SK-N-SH (cell line): ENCODE data around the gene DACH1. TPM values are rescaled to one million over a fixed set of nuclear protein-coding genes. Genes with fewer than 3 reads are reported as not detected.

Experiments used
- CTCF ChIA-PET: fragments of 300-600, 350-600 bp; formaldehyde crosslinking; extraction: SDS; loops from one replicate; lab custom pipeline; 2021; lab: Yijun Ruan, JAX
- POLR2A ChIA-PET: fragments of 350-600 bp; sonication (Branson Sonifier 250); formaldehyde crosslinking; extraction: SDS; loops from one replicate; lab custom pipeline; 2020; ENCODE audit warnings: antibody characterized with exemption, inconsistent platforms; lab: Yijun Ruan, JAX
- DNase-seq: peaks from one replicate; pipeline ENCODE4 v3.0.0; 2012
- H2AFZ ChIP-seq: fragments of 200-600 bp; sonication (generic); 2 replicates; pipeline ENCODE4 v1.8.1; 2016; ENCODE audit warnings: antibody characterized with exemption, mild to moderate bottlenecking, low read depth
- H3F3A ChIP-seq: fragments of 200-600 bp; sonication (generic); replicated peaks from 2 replicates; pipeline ENCODE3; 2016; ENCODE audit warnings: antibody characterized with exemption, mild to moderate bottlenecking; ENCODE audit not compliant: insufficient read depth
- H3K27ac ChIP-seq, 2 experiments: fragments of 200-500 bp in 1 of 2; fragments of 200-600 bp in 1 of 2; sonication (Bioruptor generic) in 1 of 2; sonication (generic), shearing (Covaris generic) in 1 of 2; 2 replicates each; pipeline versions ENCODE4 v1.5.1 to v1.6.1; 2014 to 2016; ENCODE audit warnings: low read depth in 2 of 2, inconsistent platforms in 1 of 2, low read length in 1 of 2, mild to moderate bottlenecking in 1 of 2, mixed read lengths in 1 of 2
- H3K27me3 ChIP-seq: fragments of 200-600 bp; sonication (generic), shearing (Covaris generic); 2 replicates; pipeline ENCODE4 v1.6.1; 2016; ENCODE audit warnings: mixed run types; ENCODE audit not compliant: insufficient read depth
- H3K36me3 ChIP-seq, 2 experiments: fragments of 200-500 bp in 1 of 2; fragments of 200-600 bp in 1 of 2; sonication (Bioruptor generic) in 1 of 2; sonication (generic) in 1 of 2; replicated peaks in 1 of 2; 2 replicates each; pipeline versions ENCODE3 to v1.5.1; 2014 to 2016; ENCODE audit warnings: low read length in 1 of 2, mild to moderate bottlenecking in 1 of 2; ENCODE audit not compliant: insufficient read depth in 2 of 2, control insufficient read depth in 1 of 2
- H3K4me1 ChIP-seq, 2 experiments: fragments of 200-500 bp in 1 of 2; fragments of 200-600 bp in 1 of 2; sonication (Bioruptor generic) in 1 of 2; sonication (generic), shearing (Covaris generic) in 1 of 2; 2 replicates each; pipeline versions ENCODE4 v1.5.1 to v1.6.1; 2014 to 2016; ENCODE audit warnings: low read depth in 1 of 2, low read length in 1 of 2, mixed run types in 1 of 2; ENCODE audit not compliant: insufficient read depth in 2 of 2, control insufficient read depth in 1 of 2
- H3K4me2 ChIP-seq: fragments of 200-600 bp; sonication (generic), shearing (Covaris generic); 2 replicates; pipeline ENCODE4 v1.6.1; 2017; ENCODE audit warnings: mixed run types
- H3K4me3 ChIP-seq, 2 experiments: fragments of 200-500 bp in 1 of 2; fragments of 200-600 bp in 1 of 2; sonication (Bioruptor generic) in 1 of 2; sonication (generic), shearing (Covaris generic) in 1 of 2; 2 replicates each; pipeline versions ENCODE4 v1.5.1 to v1.8.1; 2014 to 2016; ENCODE audit warnings: low read depth in 2 of 2, inconsistent platforms in 1 of 2, low read length in 1 of 2, mild to moderate bottlenecking in 1 of 2, mixed read lengths in 1 of 2, moderate library complexity in 1 of 2
- H3K79me2 ChIP-seq: fragments of 200-600 bp; sonication (generic); 2 replicates; pipeline ENCODE4 v1.8.1; 2017; ENCODE audit warnings: mild to moderate bottlenecking; ENCODE audit not compliant: insufficient read depth
- H3K9ac ChIP-seq: fragments of 200-600 bp; sonication (generic); 2 replicates; pipeline ENCODE4 v1.6.1; 2017; ENCODE audit warnings: mixed run types
- H3K9me2 ChIP-seq: fragments of 200-600 bp; sonication (generic); 2 replicates; pipeline ENCODE4 v1.6.1; 2017; ENCODE audit warnings: mixed run types
- H3K9me3 ChIP-seq: fragments of 200-600 bp; sonication (generic); 2 replicates; pipeline ENCODE4 v1.6.1; 2017; ENCODE audit warnings: mixed run types, mild to moderate bottlenecking, moderate library complexity
- H4K20me1 ChIP-seq: fragments of 200-600 bp; sonication (generic); 2 replicates; pipeline ENCODE4 v1.6.1; 2017; ENCODE audit warnings: mild to moderate bottlenecking, mixed run types; ENCODE audit not compliant: insufficient read depth
- EP300 ChIP-seq, 2 experiments: IDR thresholded peaks; 2 replicates each; pipeline versions ENCODE4 v1.4.0 to v1.6.1; 2012; ENCODE audit warnings: borderline replicate concordance in 1 of 2, low read depth in 1 of 2, low read length in 1 of 2
- EZH2phosphoT487 ChIP-seq: fragments of 200-600 bp; sonication (generic); IDR thresholded peaks from 2 replicates; pipeline ENCODE4 v1.6.1; 2017; ENCODE audit warnings: low read depth, mixed run types, mild to moderate bottlenecking, antibody characterized with exemption, moderate library complexity, borderline replicate concordance
- JUND ChIP-seq: IDR thresholded peaks from 2 replicates; pipeline ENCODE4 v1.4.0; 2012
- MEF2A ChIP-seq: IDR thresholded peaks from 2 replicates; pipeline ENCODE4 v1.4.0; 2012; ENCODE audit warnings: low read depth, borderline replicate concordance
- NFIC ChIP-seq: IDR thresholded peaks from 2 replicates; pipeline ENCODE4 v1.4.0; 2012; ENCODE audit warnings: borderline replicate concordance
- RAD21 ChIP-seq: IDR thresholded peaks from 2 replicates; pipeline ENCODE4 v1.6.1; 2012; ENCODE audit warnings: mild to moderate bottlenecking, low read length
- RXRA ChIP-seq: IDR thresholded peaks from 2 replicates; pipeline ENCODE4 v1.4.0; 2012; ENCODE audit warnings: low read depth, mild to moderate bottlenecking, borderline replicate concordance
- TAF1 ChIP-seq: IDR thresholded peaks from 2 replicates; pipeline ENCODE4 v1.6.1; 2012; ENCODE audit warnings: low read depth, mild to moderate bottlenecking, low read length, moderate library complexity, borderline replicate concordance
- TEAD4 ChIP-seq: IDR thresholded peaks from 2 replicates; pipeline ENCODE4 v1.4.0; 2012; ENCODE audit warnings: mild to moderate bottlenecking, borderline replicate concordance; ENCODE audit not compliant: insufficient read depth
- WGBS: methylation state at CpG from one replicate; pipeline ENCODE4 v1.1.6; 2017; ENCODE audit warnings: low lambda C conversion rate; 5-methylcytosine and 5-hydroxymethylcytosine counted together
- polyA plus RNA-seq, 3 experiments: library from polyadenylated mRNA; depleted of rRNA; stranded (reverse); fragments of >200 nt; gene quantifications; 2 replicates each; pipeline ENCODE4 v1.2.3, GENCODE V29; 2012
- TF ChIP-seq, protein P1 (sequence below): IDR thresholded peaks from 2 replicates; pipeline ENCODE4; 2012
- TF ChIP-seq, protein P2 (sequence below): IDR thresholded peaks from 2 replicates; pipeline ENCODE4 v1.4.0; 2012; ENCODE audit warnings: low read depth, borderline replicate concordance
- TF ChIP-seq, protein P3 (sequence below): IDR thresholded peaks from 2 replicates; pipeline ENCODE4 v1.6.1; 2012; ENCODE audit warnings: mild to moderate bottlenecking, low read depth, low read length, moderate library complexity

DACH1 gene
- polyA plus RNA-seq, 1 of the 3 experiments (the other 2 are of a cell fraction): 0.21 TPM

DNA sequence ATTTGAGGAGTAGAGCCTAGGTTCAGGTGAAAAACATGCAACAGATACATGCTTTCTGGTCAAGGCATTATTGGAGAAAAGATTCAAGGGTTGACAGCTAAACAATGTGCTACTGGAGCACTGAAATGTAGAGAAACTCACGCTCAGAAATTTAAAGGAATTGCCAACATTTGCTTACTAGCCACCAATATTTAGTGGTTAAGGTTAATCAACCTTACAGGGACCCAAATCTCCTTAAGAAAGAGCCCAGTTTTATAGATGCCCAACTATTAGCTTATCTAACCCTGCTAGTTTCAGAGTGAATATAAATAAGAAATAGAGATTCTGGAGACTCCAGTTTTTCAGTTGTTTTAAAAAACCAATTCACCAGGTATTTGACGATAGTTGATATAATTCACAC is 203.6 kb downstream of the DACH1 start:
- CTCF ChIA-PET: no interaction called here
- H3K79me2 ChIP-seq: no peaks in the 10 kb centered on the region
- no peak overlapping the region for H3K27ac ChIP-seq
- TF ChIP-seq RXRA: no peak
- no peak for TF ChIP-seq EP300 (IDR thresholded peaks at IDR 0.05; ENCODE audit: borderline replicate concordance in 1 of 2, low read depth in 1 of 2, low read length in 1 of 2)
- TF ChIP-seq RAD21: no peak
- TF ChIP-seq, protein P1, sequence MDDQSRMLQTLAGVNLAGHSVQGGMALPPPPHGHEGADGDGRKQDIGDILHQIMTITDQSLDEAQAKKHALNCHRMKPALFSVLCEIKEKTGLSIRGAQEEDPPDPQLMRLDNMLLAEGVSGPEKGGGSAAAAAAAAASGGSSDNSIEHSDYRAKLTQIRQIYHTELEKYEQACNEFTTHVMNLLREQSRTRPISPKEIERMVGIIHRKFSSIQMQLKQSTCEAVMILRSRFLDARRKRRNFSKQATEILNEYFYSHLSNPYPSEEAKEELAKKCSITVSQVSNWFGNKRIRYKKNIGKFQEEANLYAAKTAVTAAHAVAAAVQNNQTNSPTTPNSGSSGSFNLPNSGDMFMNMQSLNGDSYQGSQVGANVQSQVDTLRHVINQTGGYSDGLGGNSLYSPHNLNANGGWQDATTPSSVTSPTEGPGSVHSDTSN: no peak
- TF ChIP-seq TEAD4: no peak
- TF ChIP-seq JUND: no peak
- TF ChIP-seq TAF1: no peak
- TF ChIP-seq EZH2phosphoT487: no peak
- no peak for TF ChIP-seq NFIC
- TF ChIP-seq MEF2A: no peak
- TF ChIP-seq, protein P2, sequence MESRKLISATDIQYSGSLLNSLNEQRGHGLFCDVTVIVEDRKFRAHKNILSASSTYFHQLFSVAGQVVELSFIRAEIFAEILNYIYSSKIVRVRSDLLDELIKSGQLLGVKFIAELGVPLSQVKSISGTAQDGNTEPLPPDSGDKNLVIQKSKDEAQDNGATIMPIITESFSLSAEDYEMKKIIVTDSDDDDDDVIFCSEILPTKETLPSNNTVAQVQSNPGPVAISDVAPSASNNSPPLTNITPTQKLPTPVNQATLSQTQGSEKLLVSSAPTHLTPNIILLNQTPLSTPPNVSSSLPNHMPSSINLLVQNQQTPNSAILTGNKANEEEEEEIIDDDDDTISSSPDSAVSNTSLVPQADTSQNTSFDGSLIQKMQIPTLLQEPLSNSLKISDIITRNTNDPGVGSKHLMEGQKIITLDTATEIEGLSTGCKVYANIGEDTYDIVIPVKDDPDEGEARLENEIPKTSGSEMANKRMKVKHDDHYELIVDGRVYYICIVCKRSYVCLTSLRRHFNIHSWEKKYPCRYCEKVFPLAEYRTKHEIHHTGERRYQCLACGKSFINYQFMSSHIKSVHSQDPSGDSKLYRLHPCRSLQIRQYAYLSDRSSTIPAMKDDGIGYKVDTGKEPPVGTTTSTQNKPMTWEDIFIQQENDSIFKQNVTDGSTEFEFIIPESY: no peak
- TF ChIP-seq, protein P3, sequence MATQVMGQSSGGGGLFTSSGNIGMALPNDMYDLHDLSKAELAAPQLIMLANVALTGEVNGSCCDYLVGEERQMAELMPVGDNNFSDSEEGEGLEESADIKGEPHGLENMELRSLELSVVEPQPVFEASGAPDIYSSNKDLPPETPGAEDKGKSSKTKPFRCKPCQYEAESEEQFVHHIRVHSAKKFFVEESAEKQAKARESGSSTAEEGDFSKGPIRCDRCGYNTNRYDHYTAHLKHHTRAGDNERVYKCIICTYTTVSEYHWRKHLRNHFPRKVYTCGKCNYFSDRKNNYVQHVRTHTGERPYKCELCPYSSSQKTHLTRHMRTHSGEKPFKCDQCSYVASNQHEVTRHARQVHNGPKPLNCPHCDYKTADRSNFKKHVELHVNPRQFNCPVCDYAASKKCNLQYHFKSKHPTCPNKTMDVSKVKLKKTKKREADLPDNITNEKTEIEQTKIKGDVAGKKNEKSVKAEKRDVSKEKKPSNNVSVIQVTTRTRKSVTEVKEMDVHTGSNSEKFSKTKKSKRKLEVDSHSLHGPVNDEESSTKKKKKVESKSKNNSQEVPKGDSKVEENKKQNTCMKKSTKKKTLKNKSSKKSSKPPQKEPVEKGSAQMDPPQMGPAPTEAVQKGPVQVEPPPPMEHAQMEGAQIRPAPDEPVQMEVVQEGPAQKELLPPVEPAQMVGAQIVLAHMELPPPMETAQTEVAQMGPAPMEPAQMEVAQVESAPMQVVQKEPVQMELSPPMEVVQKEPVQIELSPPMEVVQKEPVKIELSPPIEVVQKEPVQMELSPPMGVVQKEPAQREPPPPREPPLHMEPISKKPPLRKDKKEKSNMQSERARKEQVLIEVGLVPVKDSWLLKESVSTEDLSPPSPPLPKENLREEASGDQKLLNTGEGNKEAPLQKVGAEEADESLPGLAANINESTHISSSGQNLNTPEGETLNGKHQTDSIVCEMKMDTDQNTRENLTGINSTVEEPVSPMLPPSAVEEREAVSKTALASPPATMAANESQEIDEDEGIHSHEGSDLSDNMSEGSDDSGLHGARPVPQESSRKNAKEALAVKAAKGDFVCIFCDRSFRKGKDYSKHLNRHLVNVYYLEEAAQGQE: no peak
- TF ChIP-seq, all 33 proteins: peak for 0
- H3K27me3 ChIP-seq: no peaks in the 10 kb centered on the region
- no peak for DNase-seq
- no peak overlapping the region for H3K9ac ChIP-seq
- H3F3A ChIP-seq: no peaks in the 10 kb centered on the region
- no peaks in the 10 kb centered on the region for H3K9me2 ChIP-seq
- H3K4me2 ChIP-seq: no peak overlapping the region
- H3K4me1 ChIP-seq: peaks cover 0 to 4% of the 10 kb centered on the region in 2 experiments; a peak in 2 of 4 replicates
- POLR2A ChIA-PET: no interaction called here
- H3K4me3 ChIP-seq: no peak overlapping the region
- no peaks in the 10 kb centered on the region for H3K36me3 ChIP-seq
- H2AFZ ChIP-seq: no peak overlapping the region
- 75% methylated on average over 2 of the region's 2 CpGs for WGBS
- no peaks in the 10 kb centered on the region for H3K9me3 ChIP-seq
- no peaks in the 10 kb centered on the region for H4K20me1 ChIP-seq
